Fibroblast of mammary gland (primary cell): ENCODE measurements around the gene SCEL.

ENCODE experiments used
- DNase-seq: peaks from one replicate; pipeline ENCODE4 v3.0.0-alpha.2; 2010; ENCODE audit warnings: low read depth
- H3K4me3 ChIP-seq: 2 replicates; pipeline ENCODE4 v1.5.1; 2011; ENCODE audit warnings: low read depth, mild to moderate bottlenecking, low read length, moderate library complexity; ENCODE audit not compliant: control insufficient read depth
- TF ChIP-seq, protein P1 (sequence below): conservative IDR thresholded peaks from 2 replicates; pipeline ENCODE4 v1.5.1; 2011; ENCODE audit warnings: low read depth, low read length, inconsistent platforms; ENCODE audit not compliant: control insufficient read depth, insufficient read depth

Gene SCEL

DNA sequence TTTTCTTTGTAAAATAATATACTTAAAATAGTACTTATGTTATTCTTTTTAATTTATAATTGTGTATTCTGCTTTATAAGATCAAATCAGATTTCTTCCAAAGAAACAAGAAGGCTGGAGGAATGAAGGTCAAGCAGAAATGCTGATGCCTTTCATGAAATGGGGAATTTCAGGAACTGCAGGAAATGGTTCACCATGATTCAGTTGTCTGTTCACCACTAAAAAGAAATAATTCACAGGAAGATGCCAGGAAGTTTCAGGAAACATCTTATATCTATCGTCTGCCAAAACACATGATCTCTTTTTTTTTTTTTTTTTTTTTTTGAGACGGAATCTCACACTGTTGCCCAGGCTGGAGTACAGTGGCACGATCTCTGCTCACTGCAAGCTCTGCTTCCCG is 15.7 kb upstream of the SCEL start:
- TF ChIP-seq, protein P1, sequence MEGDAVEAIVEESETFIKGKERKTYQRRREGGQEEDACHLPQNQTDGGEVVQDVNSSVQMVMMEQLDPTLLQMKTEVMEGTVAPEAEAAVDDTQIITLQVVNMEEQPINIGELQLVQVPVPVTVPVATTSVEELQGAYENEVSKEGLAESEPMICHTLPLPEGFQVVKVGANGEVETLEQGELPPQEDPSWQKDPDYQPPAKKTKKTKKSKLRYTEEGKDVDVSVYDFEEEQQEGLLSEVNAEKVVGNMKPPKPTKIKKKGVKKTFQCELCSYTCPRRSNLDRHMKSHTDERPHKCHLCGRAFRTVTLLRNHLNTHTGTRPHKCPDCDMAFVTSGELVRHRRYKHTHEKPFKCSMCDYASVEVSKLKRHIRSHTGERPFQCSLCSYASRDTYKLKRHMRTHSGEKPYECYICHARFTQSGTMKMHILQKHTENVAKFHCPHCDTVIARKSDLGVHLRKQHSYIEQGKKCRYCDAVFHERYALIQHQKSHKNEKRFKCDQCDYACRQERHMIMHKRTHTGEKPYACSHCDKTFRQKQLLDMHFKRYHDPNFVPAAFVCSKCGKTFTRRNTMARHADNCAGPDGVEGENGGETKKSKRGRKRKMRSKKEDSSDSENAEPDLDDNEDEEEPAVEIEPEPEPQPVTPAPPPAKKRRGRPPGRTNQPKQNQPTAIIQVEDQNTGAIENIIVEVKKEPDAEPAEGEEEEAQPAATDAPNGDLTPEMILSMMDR = no peak
- H3K4me3 ChIP-seq = no peak overlapping the region
- peak; percentile 70 for DNase-seq

DNA sequence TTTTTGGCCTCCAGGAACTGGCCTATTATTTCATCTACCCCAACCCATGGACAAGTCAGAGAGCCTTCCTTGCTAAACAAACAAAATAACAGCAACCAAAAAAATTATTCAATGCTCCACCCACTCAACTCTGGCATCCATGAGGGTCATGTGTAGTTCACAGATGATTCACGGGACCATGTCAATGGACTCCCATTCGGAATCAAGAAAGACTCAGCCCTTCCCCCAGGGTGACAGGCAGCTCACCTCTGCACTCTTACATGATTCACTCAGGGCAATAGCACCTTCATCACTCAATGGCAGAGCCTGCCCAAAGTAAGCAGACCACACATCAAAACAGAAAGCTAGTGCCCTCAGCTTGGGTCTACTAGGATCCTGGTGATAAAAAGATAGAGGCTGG is 14.3 kb upstream of the SCEL start:
- TF ChIP-seq, protein P1 = no peak
- no peak overlapping the region for H3K4me3 ChIP-seq
- peak; percentile 70 for DNase-seq

- TF ChIP-seq, protein P1 = no peak
- DNase-seq = peak; percentile 37
Observed at GRCh38 chr13:77521595-77522367, 13.7 kb upstream of the SCEL start.

DNA sequence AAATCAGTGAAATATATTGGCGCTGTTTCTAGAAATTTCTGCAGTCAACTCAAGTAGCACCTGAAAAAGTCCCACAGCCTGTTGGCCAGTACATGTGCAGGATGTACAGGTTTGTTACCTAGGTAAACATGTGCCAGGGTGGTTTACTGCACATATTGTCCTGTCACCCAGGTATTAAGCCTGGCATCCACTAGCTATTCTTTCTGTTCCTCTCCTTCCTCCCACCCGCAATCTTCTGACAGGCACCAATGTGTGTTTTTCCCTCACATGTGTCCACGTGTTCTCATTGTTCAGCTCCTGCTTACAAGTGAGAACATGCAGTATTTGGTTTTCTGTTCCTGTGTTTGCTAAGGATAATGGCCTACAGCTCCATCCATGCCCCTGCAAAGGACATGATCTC is 13.1 kb upstream of the SCEL start:
- H3K4me3 ChIP-seq = no peak overlapping the region
- no peak for DNase-seq
- TF ChIP-seq, protein P1 = no peak

More at GRCh38 chr13:77521595-77522367, 13.7 kb upstream of the SCEL start:
- H3K4me3 ChIP-seq = no peak overlapping the region

DNA sequence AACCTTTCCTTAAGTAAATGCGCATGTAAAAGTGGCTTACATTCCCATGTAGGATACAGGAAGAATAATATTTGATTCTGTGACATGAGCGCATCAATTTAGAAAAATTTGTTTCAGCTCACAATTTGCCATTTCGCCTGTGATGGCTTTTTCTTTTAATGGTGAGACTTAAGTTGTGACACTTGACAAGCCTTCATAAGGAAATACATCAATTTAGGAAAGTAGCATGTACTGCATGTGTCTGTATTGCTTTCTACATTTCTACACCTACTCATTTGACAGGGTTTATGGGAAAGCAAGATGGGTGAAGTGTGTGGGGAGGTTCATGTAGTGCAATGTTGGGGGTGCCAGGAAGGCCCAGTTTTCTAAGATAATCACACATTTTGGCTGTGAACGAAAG is 12.1 kb upstream of the SCEL start:
- DNase-seq = no peak
- TF ChIP-seq, protein P1 = no peak
- no peak overlapping the region for H3K4me3 ChIP-seq

DNA sequence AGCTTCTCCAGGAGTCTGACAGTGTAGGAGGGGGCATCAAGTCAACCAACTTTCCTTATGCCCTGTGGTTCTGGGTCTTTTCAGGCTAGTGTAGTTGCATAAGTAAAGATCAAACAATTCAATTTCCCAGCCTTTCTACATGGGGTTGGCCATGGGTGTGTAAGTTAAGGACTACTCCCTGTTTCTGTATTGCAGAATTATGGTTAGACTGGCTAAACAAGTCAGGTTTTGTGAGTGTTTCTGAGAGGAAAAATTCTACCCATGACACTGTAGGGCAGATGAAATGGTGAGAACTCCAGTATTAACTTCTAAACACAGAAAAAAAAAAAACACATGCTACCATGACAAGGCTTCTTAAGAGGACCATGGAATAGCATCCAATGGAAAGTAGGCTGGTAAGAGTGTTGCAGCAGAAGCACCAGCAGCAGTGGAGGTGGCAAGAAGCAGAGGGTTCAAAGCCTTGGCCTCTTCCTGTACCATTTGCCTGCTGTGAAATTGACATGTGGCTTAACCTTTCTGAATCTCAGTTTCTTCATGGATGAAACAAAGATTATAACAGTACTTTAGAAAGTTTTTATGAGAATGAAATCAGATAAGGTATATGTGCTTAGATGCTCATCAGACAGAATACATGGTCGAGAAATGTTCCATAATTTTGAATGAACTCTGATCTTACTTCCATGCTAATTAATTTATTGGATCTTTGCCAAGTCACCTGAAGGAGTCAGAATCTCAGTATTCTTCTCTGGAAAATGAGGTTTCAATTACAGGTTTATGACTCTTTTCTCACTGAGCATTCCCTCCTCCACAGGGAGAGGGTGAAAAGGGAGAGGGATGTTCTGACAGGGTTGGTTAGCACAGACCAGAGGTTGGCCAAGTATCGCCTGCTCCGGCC is 11.4 kb upstream of the SCEL start:
- no peak overlapping the region for H3K4me3 ChIP-seq

More for the DNA sequence above, 11.4 kb upstream of the SCEL start:
- DNase-seq = no peak
- TF ChIP-seq, protein P1 = no peak
